ENCODE results near the gene TXNDC5. TPM values are rescaled to one million over a fixed set of nuclear protein-coding genes. Genes with fewer than 3 reads are reported as not detected.

The TXNDC5 gene
- total RNA-seq, 1 experiment from 2014 or later, result 162 TPM

- TF ChIP-seq, protein P1, sequence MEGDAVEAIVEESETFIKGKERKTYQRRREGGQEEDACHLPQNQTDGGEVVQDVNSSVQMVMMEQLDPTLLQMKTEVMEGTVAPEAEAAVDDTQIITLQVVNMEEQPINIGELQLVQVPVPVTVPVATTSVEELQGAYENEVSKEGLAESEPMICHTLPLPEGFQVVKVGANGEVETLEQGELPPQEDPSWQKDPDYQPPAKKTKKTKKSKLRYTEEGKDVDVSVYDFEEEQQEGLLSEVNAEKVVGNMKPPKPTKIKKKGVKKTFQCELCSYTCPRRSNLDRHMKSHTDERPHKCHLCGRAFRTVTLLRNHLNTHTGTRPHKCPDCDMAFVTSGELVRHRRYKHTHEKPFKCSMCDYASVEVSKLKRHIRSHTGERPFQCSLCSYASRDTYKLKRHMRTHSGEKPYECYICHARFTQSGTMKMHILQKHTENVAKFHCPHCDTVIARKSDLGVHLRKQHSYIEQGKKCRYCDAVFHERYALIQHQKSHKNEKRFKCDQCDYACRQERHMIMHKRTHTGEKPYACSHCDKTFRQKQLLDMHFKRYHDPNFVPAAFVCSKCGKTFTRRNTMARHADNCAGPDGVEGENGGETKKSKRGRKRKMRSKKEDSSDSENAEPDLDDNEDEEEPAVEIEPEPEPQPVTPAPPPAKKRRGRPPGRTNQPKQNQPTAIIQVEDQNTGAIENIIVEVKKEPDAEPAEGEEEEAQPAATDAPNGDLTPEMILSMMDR (IDR thresholded peaks at IDR 0.05 in 2 of 3, conservative IDR thresholded peaks at IDR 0.05 in 1 of 3; ENCODE audit: borderline replicate concordance in 1 of 3, insufficient read depth in 1 of 3, low read depth in 2 of 3, low read length in 2 of 3), result no peak
- TF ChIP-seq CBX3 (IDR thresholded peaks at IDR 0.05; ENCODE audit: low read depth), result no peak
Observed at GRCh38 chr6:7933794-7934193, 23.2 kb upstream of the TXNDC5 start (continued).

GRCh38 chr6:7932625-7933024, 22.0 kb upstream of the TXNDC5 start:
- Histone ChIP-seq H3K4me3 (replicated peaks in 1 of 2; ENCODE audit: low read depth in 1 of 2, low read length in 2 of 2) (no peak overlapping the region), H3K27ac (ENCODE audit: low read depth, low read length) (no peak overlapping the region), H3K36me3 (ENCODE audit: control insufficient read depth in 1 of 2, insufficient read depth in 2 of 2, low read length in 2 of 2) (no peaks in the 10 kb centered on the region), H3K4me1 (ENCODE audit: control insufficient read depth in 1 of 2, insufficient read depth in 2 of 2, low read length in 2 of 2) (no peaks in the 10 kb centered on the region), H3K79me2 (ENCODE audit: insufficient read depth, low read length) (no peaks in the 10 kb centered on the region), H3K4me2 (ENCODE audit: low read length) (no peak overlapping the region), H2AFZ (ENCODE audit: low read depth, low read length, poor library complexity, severe bottlenecking) (no peak overlapping the region), H3K9ac (ENCODE audit: low read length) (no peak overlapping the region), H3K9me2 (ENCODE audit: insufficient read depth) (no peaks in the 10 kb centered on the region), H4K20me1 (ENCODE audit: insufficient read depth) (no peaks in the 10 kb centered on the region), H3K27me3 (ENCODE audit: insufficient read depth, low read length) (no peaks in the 10 kb centered on the region), H3K9me3 (ENCODE audit: control insufficient read depth in 1 of 2, insufficient read depth in 1 of 2, low read depth in 1 of 2, low read length in 2 of 2) (no peaks in the 10 kb centered on the region)
- CTCF ChIA-PET, result no interaction called here
- BruUV-seq (replicated peaks), result no TSS peak
- DNase-seq (ENCODE audit: low read depth, low spot score) (no peak), ATAC-seq (no peak)
- intact Hi-C loops (cut with micrococcal nuclease), result no loop called here
- RAD21 ChIA-PET (ENCODE audit: low non-redundant PET in 1 of 2, low total read pairs in 2 of 2, uncharacterized antibody in 2 of 2, unreplicated experiment in 2 of 2), result no interaction called here
- POLR2A ChIA-PET, result no interaction called here
- no peak for TF ChIP-seq ZNF274 (IDR thresholded peaks at IDR 0.05; ENCODE audit: low read depth, low read length)
- TF ChIP-seq, protein P2, sequence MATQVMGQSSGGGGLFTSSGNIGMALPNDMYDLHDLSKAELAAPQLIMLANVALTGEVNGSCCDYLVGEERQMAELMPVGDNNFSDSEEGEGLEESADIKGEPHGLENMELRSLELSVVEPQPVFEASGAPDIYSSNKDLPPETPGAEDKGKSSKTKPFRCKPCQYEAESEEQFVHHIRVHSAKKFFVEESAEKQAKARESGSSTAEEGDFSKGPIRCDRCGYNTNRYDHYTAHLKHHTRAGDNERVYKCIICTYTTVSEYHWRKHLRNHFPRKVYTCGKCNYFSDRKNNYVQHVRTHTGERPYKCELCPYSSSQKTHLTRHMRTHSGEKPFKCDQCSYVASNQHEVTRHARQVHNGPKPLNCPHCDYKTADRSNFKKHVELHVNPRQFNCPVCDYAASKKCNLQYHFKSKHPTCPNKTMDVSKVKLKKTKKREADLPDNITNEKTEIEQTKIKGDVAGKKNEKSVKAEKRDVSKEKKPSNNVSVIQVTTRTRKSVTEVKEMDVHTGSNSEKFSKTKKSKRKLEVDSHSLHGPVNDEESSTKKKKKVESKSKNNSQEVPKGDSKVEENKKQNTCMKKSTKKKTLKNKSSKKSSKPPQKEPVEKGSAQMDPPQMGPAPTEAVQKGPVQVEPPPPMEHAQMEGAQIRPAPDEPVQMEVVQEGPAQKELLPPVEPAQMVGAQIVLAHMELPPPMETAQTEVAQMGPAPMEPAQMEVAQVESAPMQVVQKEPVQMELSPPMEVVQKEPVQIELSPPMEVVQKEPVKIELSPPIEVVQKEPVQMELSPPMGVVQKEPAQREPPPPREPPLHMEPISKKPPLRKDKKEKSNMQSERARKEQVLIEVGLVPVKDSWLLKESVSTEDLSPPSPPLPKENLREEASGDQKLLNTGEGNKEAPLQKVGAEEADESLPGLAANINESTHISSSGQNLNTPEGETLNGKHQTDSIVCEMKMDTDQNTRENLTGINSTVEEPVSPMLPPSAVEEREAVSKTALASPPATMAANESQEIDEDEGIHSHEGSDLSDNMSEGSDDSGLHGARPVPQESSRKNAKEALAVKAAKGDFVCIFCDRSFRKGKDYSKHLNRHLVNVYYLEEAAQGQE (IDR thresholded peaks at IDR 0.05; ENCODE audit: low read depth), result no peak
- no peak for TF ChIP-seq SRF (IDR thresholded peaks at IDR 0.05; ENCODE audit: low read depth)
- TF ChIP-seq ELF1 (IDR thresholded peaks at IDR 0.05; ENCODE audit: borderline replicate concordance, low read depth), result no peak
- no peak for TF ChIP-seq JUND (IDR thresholded peaks at IDR 0.05)
- TF ChIP-seq TCF7L2 (IDR thresholded peaks at IDR 0.05; ENCODE audit: borderline replicate concordance, extremely low read depth, insufficient read depth, insufficient read length), result no peak
- TF ChIP-seq EZH2 (IDR thresholded peaks at IDR 0.05), result no peak
- TF ChIP-seq, protein P3, sequence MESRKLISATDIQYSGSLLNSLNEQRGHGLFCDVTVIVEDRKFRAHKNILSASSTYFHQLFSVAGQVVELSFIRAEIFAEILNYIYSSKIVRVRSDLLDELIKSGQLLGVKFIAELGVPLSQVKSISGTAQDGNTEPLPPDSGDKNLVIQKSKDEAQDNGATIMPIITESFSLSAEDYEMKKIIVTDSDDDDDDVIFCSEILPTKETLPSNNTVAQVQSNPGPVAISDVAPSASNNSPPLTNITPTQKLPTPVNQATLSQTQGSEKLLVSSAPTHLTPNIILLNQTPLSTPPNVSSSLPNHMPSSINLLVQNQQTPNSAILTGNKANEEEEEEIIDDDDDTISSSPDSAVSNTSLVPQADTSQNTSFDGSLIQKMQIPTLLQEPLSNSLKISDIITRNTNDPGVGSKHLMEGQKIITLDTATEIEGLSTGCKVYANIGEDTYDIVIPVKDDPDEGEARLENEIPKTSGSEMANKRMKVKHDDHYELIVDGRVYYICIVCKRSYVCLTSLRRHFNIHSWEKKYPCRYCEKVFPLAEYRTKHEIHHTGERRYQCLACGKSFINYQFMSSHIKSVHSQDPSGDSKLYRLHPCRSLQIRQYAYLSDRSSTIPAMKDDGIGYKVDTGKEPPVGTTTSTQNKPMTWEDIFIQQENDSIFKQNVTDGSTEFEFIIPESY (IDR thresholded peaks at IDR 0.05; ENCODE audit: extremely low read depth, insufficient replicate concordance, low read length), result no peak
- TF ChIP-seq EZH2phosphoT487 (IDR thresholded peaks at IDR 0.05; ENCODE audit: borderline replicate concordance), result no peak
- no peak for TF ChIP-seq CEBPB (IDR thresholded peaks at IDR 0.05; ENCODE audit: low read depth)
- no peak for TF ChIP-seq FOSL1 (IDR thresholded peaks at IDR 0.05; ENCODE audit: low read depth)
- TF ChIP-seq RAD21 (IDR thresholded peaks at IDR 0.05; ENCODE audit: low read depth), result no peak
- no peak for TF ChIP-seq POLR2AphosphoS5 (IDR thresholded peaks at IDR 0.05; ENCODE audit: low read depth, low read length)
- TF ChIP-seq ZFX (IDR thresholded peaks at IDR 0.05), result no peak
- no peak for TF ChIP-seq MAX (IDR thresholded peaks at IDR 0.05)
